AG10803 (cell line): ENCODE results near the gene FMNL3.
"Not testable (repeated sequence)": the region's sequence is repeated elsewhere in the genome, so short reads cannot be mapped to it uniquely, and the experiment has no call there.

ENCODE experiments used
- DNase-seq: peaks from one replicate; pipeline ENCODE4 v3.0.0; 2010; ENCODE audit warnings: low read depth
- H3K4me3 ChIP-seq: 2 replicates; pipeline ENCODE4 v1.5.1; 2011; ENCODE audit warnings: mild to moderate bottlenecking, low read length, control low read depth
- TF ChIP-seq, protein P1 (sequence below): conservative IDR thresholded peaks from 2 replicates; pipeline ENCODE4 v1.5.1; 2011; ENCODE audit warnings: mild to moderate bottlenecking, low read length, control low read depth, inconsistent platforms

FMNL3 gene

DNA sequence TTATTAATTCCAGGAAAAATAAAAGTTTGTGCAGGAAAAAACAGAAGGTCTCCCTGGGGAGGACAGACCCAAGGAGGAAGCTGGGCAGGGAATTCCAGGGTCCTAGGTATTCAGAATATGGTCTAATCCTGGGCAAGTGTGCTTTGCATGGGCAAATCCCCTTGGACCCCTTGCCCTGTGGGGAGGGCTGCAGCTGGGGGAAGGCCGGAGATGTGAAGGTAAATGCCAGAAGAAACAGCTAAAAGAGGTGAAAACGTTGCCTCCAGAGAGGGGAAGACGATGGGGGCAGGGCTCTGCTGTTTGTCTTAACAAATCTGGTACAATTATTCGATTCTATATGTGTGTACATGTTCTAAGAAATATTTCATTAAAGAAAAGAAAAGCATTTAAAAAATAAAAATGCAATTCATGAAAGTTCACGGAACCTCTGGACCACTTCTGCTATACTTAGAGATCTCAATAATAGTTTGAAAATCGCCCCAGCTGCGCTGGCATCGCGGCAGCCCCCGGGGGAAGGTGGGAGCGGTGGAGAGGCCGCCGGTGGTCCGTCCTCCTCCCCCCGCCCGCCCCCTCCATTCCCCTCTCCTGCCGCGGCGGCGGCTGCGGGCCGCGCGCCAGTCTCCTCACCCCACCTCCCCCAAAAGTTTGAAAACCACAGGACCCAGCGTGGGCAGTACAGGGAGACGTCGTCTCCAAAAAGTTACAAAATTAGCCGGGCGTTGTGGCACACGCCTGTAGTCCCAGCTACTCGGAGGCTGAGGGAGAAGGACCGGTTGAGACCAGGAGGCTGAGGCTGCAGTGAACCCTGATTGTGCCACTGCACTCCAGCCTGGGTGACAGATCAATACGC is 85.3 kb downstream of the FMNL3 start:
- TF ChIP-seq, protein P1, sequence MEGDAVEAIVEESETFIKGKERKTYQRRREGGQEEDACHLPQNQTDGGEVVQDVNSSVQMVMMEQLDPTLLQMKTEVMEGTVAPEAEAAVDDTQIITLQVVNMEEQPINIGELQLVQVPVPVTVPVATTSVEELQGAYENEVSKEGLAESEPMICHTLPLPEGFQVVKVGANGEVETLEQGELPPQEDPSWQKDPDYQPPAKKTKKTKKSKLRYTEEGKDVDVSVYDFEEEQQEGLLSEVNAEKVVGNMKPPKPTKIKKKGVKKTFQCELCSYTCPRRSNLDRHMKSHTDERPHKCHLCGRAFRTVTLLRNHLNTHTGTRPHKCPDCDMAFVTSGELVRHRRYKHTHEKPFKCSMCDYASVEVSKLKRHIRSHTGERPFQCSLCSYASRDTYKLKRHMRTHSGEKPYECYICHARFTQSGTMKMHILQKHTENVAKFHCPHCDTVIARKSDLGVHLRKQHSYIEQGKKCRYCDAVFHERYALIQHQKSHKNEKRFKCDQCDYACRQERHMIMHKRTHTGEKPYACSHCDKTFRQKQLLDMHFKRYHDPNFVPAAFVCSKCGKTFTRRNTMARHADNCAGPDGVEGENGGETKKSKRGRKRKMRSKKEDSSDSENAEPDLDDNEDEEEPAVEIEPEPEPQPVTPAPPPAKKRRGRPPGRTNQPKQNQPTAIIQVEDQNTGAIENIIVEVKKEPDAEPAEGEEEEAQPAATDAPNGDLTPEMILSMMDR, result no peak
- peak overlapping the region; percentile 74 for H3K4me3 ChIP-seq

DNA sequence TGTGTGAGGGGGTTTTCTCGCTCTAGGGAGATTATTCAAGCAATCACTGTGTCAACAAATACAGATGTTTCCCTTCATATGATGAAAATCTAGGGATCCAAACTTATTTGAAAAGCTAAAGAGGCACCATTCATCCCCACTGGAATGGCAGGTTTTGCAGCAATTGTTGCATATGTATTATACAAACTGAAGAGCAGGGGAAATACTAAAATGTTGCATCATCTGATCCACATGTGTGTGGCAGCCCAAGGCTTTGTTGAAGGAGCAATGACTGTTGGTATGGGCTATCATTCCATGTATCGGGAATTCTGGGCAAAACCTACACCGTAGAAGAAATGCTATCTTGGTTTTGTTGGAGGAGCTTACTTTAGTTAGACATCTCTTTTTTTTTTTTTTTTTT is 87.9 kb downstream of the FMNL3 start:
- TF ChIP-seq, protein P1, result no peak
- DNase-seq, result peak; percentile 59

More for the DNA sequence above, 85.3 kb downstream of the FMNL3 start:
- no peak for DNase-seq

DNA sequence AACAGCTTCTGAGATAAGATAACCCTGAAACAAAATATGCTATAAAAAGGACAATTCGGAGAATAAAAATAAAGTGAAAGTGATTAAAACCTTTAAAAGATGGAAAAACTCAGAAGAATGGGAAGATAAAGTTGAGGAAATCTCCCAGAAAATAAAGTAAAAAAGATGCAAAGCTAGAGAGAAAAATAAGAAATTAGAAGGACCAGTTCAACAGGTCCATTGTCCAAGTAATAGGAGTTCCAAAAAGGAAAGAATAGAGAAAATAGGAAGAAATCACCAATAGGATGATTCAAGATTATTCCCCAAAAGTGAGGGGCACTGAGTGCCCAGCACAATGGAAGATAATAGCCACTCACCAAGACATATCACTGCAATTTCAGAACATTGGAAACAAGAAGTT is 88.6 kb downstream of the FMNL3 start:
- no peak overlapping the region for H3K4me3 ChIP-seq
- no peak for DNase-seq
- TF ChIP-seq, protein P1, result no peak

More for the DNA sequence above, 87.9 kb downstream of the FMNL3 start:
- no peak overlapping the region for H3K4me3 ChIP-seq

DNA sequence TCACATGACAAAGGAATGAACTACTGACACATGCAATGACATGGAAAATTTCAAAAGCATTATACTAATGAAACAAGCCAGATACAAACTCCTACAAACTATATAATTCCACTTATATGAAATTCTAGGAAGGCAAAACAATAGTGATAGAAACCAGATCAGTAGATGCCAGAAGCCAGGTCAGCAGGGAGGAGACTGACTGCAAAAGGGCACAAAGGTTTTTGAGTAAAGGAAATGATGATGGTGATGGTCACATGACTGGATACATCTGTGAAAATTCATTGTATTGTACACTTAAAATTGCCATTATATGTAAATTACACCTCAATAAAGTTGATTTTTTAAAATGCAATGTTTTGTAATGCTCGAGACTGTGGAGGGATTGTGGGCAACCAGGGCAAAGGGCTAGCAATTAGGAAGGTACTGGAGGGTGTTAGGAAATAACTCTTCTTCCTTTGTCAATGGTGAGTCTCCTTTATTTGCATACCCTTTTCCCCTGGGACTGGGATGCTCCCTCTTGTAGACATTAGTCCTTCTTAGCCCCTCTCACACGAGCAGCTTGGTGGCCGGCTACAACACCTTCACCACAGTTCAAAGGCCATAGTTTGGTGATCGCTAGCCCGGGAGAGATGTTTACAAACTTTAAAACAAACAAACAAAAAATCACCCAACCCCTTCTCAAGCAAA is 90.5 kb downstream of the FMNL3 start:
- no peak overlapping the region for H3K4me3 ChIP-seq
- DNase-seq, result no peak
- TF ChIP-seq, protein P1, result no peak

DNA sequence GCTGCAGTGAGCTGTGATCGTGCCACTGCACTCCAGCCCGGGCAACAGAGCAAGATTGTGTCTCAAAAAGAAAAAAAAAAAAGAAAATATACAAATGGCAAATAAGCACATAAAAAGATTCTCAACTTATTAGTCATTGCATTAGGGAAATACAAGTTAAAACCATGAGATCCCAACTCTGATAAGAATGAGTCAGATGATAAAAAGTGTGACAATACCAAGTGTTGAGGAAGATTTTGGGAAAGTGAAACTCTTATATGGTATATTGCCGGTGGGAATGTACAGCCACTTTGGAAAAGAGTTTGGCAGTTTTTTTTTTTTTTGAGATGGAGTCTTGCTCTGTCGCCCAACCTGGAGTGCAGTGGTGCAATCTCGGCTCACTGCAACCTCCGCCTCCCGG is 91.5 kb downstream of the FMNL3 start:
- TF ChIP-seq, protein P1, result no peak
- no peak overlapping the region for H3K4me3 ChIP-seq
- peak; percentile 27 for DNase-seq

DNA sequence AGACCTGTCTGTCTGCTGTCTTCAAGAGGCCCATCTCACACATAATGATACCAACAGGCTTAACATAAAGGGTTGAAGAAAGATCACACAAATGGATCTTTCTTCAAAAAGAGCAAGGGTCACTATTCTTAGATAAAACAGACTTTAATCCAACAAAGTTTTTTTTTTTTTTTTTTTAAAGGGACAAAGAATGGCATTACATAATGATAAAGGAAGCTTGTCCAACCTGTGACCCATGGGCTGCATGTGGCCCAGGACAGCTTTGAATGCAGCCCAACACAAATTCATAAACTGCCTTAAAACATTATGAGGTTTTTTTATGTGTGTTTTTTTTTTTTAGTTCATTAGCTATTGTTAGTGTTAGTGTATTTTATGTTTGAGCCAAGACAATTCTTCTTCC is 95.0 kb downstream of the FMNL3 start:
- DNase-seq, result no peak
- no peak overlapping the region for H3K4me3 ChIP-seq
- TF ChIP-seq, protein P1, result no peak

DNA sequence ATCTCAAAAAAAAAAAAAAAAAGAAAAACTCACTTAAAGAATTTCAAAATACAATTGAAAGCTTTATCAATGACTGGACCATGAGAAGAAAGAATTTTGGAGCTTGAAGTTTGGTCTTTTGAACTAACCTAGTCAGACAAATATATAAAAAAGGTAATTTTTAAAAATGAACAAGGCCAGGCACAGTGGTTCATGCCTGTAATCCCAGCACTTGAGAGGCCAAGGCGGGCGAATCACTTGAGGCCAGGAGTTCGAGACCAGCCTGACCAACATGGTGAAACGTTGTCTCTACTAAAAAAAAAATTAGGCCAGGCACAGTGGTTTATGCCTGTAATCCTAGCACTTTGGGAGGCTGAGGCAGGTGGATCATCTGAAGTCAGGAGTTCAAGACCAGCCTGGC is 96.4 kb downstream of the FMNL3 start:
- not testable (repeated sequence) for H3K4me3 ChIP-seq, DNase-seq
